Measurements from ENCODE around the gene NDUFS6. TPM values are rescaled to one million over a fixed set of nuclear protein-coding genes. Genes with fewer than 3 reads are reported as not detected.

NDUFS6 gene
- total RNA-seq, 1 donor from 2014 or later: 35.1 TPM

- no peak for DNase-seq (ENCODE audit: extremely low spot score, unreplicated experiment)
- peaks cover 40% of the 10 kb centered on the region for H3K36me3 Mint-ChIP-seq (ENCODE audit: unreplicated experiment)
- no peaks in the 10 kb centered on the region for H3K4me1 Mint-ChIP-seq (ENCODE audit: unreplicated experiment)
Observed at GRCh38 chr5:1823381-1824034, 22.3 kb downstream of the NDUFS6 start.

GRCh38 chr5:1824109-1824821 is 23.1 kb downstream of the NDUFS6 start:
- no peak for DNase-seq (ENCODE audit: extremely low spot score, unreplicated experiment)
- no peaks in the 10 kb centered on the region for H3K27me3 Mint-ChIP-seq (ENCODE audit: unreplicated experiment)
- TF ChIP-seq CTCF (IDR thresholded peaks at IDR 0.05): no peak

More at GRCh38 chr5:1823381-1824034, 22.3 kb downstream of the NDUFS6 start:
- Mint-ChIP-seq H3K4me3 (ENCODE audit: unreplicated experiment) (no peak overlapping the region), H3K9me3 (ENCODE audit: unreplicated experiment) (no peaks in the 10 kb centered on the region), H3K27me3 (ENCODE audit: unreplicated experiment) (no peaks in the 10 kb centered on the region), H3K27ac (ENCODE audit: unreplicated experiment) (no peak overlapping the region)
- no peak for TF ChIP-seq CTCF (IDR thresholded peaks at IDR 0.05)

GRCh38 chr5:1824903-1825841 is 24.0 kb downstream of the NDUFS6 start:
- Mint-ChIP-seq H3K4me3 (ENCODE audit: unreplicated experiment) (no peak overlapping the region), H3K4me1 (ENCODE audit: unreplicated experiment) (no peaks in the 10 kb centered on the region), H3K27me3 (ENCODE audit: unreplicated experiment) (no peaks in the 10 kb centered on the region), H3K27ac (ENCODE audit: unreplicated experiment) (no peak overlapping the region), H3K36me3 (ENCODE audit: unreplicated experiment) (peaks cover 23% of the 10 kb centered on the region), H3K9me3 (ENCODE audit: unreplicated experiment) (no peaks in the 10 kb centered on the region)
- TF ChIP-seq CTCF (IDR thresholded peaks at IDR 0.05): no peak
- no peak for DNase-seq (ENCODE audit: extremely low spot score, unreplicated experiment)

More at GRCh38 chr5:1824109-1824821, 23.1 kb downstream of the NDUFS6 start:
- no peaks in the 10 kb centered on the region for H3K4me1 Mint-ChIP-seq (ENCODE audit: unreplicated experiment)
- no peak overlapping the region for H3K4me3 Mint-ChIP-seq (ENCODE audit: unreplicated experiment)
- no peaks in the 10 kb centered on the region for H3K9me3 Mint-ChIP-seq (ENCODE audit: unreplicated experiment)
- H3K27ac Mint-ChIP-seq (ENCODE audit: unreplicated experiment): no peak overlapping the region
- H3K36me3 Mint-ChIP-seq (ENCODE audit: unreplicated experiment): peaks cover 32% of the 10 kb centered on the region

DNA sequence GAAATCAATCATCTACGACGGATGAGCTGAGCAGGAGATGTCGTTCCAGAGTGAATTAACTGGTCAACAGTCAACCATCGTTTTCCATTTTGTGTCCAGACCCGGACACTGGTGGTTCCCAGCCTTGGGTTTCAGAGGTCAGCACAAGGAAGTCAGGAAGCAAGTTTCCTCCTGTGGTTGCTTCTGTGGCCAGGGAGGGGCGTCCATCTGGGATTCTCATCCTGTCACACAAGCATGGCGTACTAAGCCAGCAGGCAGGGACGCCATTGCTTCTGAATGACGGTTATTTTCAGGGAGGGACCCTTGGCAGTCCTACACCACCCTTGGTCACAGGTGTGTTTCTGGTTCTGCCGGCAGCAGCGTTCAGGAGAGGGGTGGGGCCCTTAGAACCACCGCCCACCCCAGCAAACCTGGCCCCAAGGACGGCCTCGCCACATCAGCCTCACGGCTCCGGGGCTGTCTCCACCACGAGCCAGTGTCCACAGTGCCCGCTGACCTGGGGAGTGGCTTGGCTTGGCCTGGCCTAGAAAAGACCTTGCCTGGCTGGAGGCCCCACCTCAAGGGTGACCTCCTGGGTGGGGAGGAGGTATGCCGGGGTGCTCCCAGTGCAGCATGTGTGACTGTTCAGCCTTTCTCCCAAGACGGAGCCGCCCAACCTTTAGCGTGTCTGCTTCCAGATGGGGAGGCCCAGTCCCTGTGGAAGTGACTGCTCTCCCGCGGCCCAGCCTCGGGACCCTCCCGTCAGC is 25.2 kb downstream of the NDUFS6 start:
- Mint-ChIP-seq H3K4me1 (ENCODE audit: unreplicated experiment) (no peaks in the 10 kb centered on the region), H3K27ac (ENCODE audit: unreplicated experiment) (no peak overlapping the region), H3K27me3 (ENCODE audit: unreplicated experiment) (no peaks in the 10 kb centered on the region), H3K4me3 (ENCODE audit: unreplicated experiment) (no peak overlapping the region), H3K9me3 (ENCODE audit: unreplicated experiment) (no peaks in the 10 kb centered on the region), H3K36me3 (ENCODE audit: unreplicated experiment) (peaks cover 12% of the 10 kb centered on the region)
- DNase-seq (ENCODE audit: extremely low spot score, unreplicated experiment): no peak
- no peak for TF ChIP-seq CTCF (IDR thresholded peaks at IDR 0.05)
